ENCODE results near the gene GNAZ. TPM values are rescaled to one million over a fixed set of nuclear protein-coding genes. Genes with fewer than 3 reads are reported as not detected.

Gene GNAZ
- polyA plus RNA-seq, 1 donor from 2014 or later = 52.0 TPM

DNA sequence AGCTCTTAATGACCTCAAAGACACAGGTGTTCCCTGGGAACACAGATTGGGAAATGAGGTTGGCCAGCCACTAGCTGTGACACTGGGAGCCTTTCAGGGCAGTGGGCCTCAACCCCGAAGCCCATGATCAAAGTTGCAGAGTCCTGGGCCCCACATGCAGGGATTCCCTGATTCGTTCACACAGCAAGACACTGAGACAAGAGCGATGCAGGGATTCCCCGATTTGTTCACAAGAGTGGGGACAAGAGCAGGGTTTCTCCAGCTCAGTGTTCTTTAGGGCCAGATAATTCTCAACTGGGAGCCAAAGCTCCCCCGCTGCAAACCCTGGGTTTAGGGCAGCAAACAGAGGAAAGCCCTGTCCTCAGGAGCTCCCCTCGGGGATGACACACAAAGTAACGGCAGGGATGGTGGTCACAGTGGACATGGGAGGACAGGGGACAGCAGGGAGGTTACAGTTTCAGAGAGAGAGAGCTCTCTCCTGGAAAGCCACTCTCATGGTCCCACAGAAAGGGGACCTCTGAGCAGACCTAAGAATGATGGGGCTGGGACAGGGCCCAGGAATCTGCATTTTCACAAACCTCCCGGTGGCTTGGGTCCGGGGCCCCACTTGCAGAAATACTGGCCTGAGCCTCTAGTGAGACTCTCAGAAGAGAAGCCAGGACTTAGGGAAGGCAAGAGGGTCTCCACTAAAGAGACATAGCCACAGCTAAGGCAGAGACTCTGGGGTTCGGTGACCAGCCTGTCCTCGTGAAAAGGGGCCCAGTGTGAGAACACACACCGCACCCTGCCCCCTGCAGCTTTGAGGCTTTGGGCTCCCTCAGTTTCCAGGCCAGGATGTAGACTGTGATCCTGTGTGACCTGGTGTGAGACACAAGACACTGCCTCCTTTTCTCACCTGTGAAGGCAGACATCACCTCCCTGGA, 7.4 kb upstream of the GNAZ start:
- TF ChIP-seq EP300 (conservative IDR thresholded peaks at IDR 0.05; ENCODE audit: poor library complexity, severe bottlenecking) (no peak), RAD21 (conservative IDR thresholded peaks at IDR 0.05) (no peak)

DNA sequence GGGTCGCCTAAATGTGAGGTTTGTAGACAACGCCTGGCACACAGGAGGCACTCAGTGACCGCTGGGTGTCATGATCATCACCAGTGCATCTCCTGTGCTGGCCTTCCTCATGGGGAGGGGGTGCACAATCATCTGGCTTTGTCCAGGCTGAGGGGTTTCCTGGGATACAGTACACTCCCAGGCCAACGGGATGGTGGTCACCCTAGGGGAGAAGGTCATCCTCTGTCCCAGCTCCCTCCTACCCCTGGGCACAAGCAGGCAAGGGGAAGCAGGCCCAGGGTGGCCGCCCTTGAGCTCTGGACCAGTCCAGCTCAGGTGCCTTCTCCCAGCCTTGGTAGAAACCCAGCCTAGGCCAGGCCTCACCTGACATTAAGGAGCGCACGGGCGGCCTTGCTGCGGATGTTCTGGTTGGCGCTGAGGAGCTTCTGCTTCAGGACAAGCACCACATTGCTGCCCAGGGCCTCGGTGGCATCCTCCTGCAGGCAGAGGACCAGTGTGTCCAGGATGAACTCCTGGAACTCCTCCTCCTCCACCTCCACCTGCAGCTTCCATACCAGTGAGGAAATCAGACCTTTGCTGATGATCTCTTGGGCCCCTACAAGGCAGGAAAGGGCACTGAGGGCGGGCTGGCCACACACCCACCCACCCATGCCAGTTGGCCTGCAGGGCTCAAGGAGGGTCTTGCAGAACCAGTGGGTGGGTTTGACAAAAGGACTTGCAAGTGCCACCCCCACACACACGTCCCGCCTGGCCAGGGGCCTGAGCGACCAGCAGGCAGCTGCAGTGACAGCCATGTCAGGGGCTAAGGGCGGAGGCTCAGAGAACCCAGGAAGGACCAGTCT, 6.6 kb upstream of the GNAZ start:
- H3K9me3 ChIP-seq (ENCODE audit: low read length) = no peaks in the 10 kb centered on the region
- H3K27ac ChIP-seq (ENCODE audit: low read length) = no peak overlapping the region
- TF ChIP-seq SMC3 (conservative IDR thresholded peaks at IDR 0.05; ENCODE audit: poor library complexity) (no peak), MXI1 (conservative IDR thresholded peaks at IDR 0.05; ENCODE audit: poor library complexity, severe bottlenecking) (no peak), EP300 (conservative IDR thresholded peaks at IDR 0.05; ENCODE audit: poor library complexity, severe bottlenecking) (no peak), RAD21 (conservative IDR thresholded peaks at IDR 0.05) (no peak), EZH2 (IDR thresholded peaks at IDR 0.05; ENCODE audit: borderline replicate concordance, insufficient read depth, low read length, poor library complexity, severe bottlenecking) (no peak), TAF1 (IDR thresholded peaks at IDR 0.05; ENCODE audit: low read depth) (no peak), POLR2AphosphoS5 (IDR thresholded peaks at IDR 0.05) (no peak)
- TF ChIP-seq, protein P1, sequence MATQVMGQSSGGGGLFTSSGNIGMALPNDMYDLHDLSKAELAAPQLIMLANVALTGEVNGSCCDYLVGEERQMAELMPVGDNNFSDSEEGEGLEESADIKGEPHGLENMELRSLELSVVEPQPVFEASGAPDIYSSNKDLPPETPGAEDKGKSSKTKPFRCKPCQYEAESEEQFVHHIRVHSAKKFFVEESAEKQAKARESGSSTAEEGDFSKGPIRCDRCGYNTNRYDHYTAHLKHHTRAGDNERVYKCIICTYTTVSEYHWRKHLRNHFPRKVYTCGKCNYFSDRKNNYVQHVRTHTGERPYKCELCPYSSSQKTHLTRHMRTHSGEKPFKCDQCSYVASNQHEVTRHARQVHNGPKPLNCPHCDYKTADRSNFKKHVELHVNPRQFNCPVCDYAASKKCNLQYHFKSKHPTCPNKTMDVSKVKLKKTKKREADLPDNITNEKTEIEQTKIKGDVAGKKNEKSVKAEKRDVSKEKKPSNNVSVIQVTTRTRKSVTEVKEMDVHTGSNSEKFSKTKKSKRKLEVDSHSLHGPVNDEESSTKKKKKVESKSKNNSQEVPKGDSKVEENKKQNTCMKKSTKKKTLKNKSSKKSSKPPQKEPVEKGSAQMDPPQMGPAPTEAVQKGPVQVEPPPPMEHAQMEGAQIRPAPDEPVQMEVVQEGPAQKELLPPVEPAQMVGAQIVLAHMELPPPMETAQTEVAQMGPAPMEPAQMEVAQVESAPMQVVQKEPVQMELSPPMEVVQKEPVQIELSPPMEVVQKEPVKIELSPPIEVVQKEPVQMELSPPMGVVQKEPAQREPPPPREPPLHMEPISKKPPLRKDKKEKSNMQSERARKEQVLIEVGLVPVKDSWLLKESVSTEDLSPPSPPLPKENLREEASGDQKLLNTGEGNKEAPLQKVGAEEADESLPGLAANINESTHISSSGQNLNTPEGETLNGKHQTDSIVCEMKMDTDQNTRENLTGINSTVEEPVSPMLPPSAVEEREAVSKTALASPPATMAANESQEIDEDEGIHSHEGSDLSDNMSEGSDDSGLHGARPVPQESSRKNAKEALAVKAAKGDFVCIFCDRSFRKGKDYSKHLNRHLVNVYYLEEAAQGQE (IDR thresholded peaks at IDR 0.05; ENCODE audit: borderline replicate concordance) = no peak
- TF ChIP-seq, protein P2, sequence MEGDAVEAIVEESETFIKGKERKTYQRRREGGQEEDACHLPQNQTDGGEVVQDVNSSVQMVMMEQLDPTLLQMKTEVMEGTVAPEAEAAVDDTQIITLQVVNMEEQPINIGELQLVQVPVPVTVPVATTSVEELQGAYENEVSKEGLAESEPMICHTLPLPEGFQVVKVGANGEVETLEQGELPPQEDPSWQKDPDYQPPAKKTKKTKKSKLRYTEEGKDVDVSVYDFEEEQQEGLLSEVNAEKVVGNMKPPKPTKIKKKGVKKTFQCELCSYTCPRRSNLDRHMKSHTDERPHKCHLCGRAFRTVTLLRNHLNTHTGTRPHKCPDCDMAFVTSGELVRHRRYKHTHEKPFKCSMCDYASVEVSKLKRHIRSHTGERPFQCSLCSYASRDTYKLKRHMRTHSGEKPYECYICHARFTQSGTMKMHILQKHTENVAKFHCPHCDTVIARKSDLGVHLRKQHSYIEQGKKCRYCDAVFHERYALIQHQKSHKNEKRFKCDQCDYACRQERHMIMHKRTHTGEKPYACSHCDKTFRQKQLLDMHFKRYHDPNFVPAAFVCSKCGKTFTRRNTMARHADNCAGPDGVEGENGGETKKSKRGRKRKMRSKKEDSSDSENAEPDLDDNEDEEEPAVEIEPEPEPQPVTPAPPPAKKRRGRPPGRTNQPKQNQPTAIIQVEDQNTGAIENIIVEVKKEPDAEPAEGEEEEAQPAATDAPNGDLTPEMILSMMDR (IDR thresholded peaks at IDR 0.05; ENCODE audit: poor library complexity, severe bottlenecking) = no peak

More for the DNA sequence above, 7.4 kb upstream of the GNAZ start:
- Histone ChIP-seq H3K9me2 (ENCODE audit: insufficient read depth, low read length) (no peaks in the 10 kb centered on the region), H3K4me3 (ENCODE audit: low read length) (no peak overlapping the region), H3K27ac (ENCODE audit: low read length) (no peak overlapping the region), H3K36me3 (ENCODE audit: insufficient read depth, low read length) (no peaks in the 10 kb centered on the region), H3F3A (ENCODE audit: insufficient read depth, low read length, poor library complexity, severe bottlenecking) (no peaks in the 10 kb centered on the region), H4K20me1 (ENCODE audit: insufficient read depth) (no peaks in the 10 kb centered on the region), H3K9ac (ENCODE audit: low read length) (no peak overlapping the region), H3K9me3 (ENCODE audit: low read length) (no peaks in the 10 kb centered on the region), H3K27me3 (ENCODE audit: insufficient read depth, low read depth, low read length) (no peaks in the 10 kb centered on the region), H2AFZ (ENCODE audit: low read depth, low read length) (no peak overlapping the region), H3K79me2 (replicated peaks; ENCODE audit: insufficient read depth, low read length) (no peaks in the 10 kb centered on the region), H3K4me2 (ENCODE audit: low read length) (no peak overlapping the region)

More for the DNA sequence above, 6.6 kb upstream of the GNAZ start:
- H4K20me1 ChIP-seq (ENCODE audit: insufficient read depth) = no peaks in the 10 kb centered on the region
- no peak overlapping the region for H3K4me2 ChIP-seq (ENCODE audit: low read length)
- H3K36me3 ChIP-seq (ENCODE audit: insufficient read depth, low read length) = no peaks in the 10 kb centered on the region
- no peaks in the 10 kb centered on the region for H3K79me2 ChIP-seq (replicated peaks; ENCODE audit: insufficient read depth, low read length)
- H3K27me3 ChIP-seq (ENCODE audit: insufficient read depth, low read depth, low read length) = no peaks in the 10 kb centered on the region
- H3K9me2 ChIP-seq (ENCODE audit: insufficient read depth, low read length) = no peaks in the 10 kb centered on the region
- H3K9ac ChIP-seq (ENCODE audit: low read length) = no peak overlapping the region
- no peak overlapping the region for H3K4me3 ChIP-seq (ENCODE audit: low read length)
- H3F3A ChIP-seq (ENCODE audit: insufficient read depth, low read length, poor library complexity, severe bottlenecking) = no peaks in the 10 kb centered on the region
- no peak overlapping the region for H2AFZ ChIP-seq (ENCODE audit: low read depth, low read length)
